H1 (cell line): ENCODE data around the gene RELL1. TPM values are rescaled to one million over a fixed set of nuclear protein-coding genes. Genes with fewer than 3 reads are reported as not detected.

Experiments
- CTCF ChIA-PET: fragments of 300-600 bp; sonication (Branson Sonifier 250); formaldehyde crosslinking; loops from one replicate; lab custom pipeline; 2021; ENCODE audit not compliant: partially characterized antibody; lab: Charles Lee
- POLR2A ChIA-PET: fragments of 300-600 bp; sonication (Branson Sonifier 250); formaldehyde crosslinking; loops from one replicate; lab custom pipeline; 2021; ENCODE audit warnings: inconsistent platforms; ENCODE audit not compliant: partially characterized antibody; lab: Charles Lee
- DNase-seq, 2 experiments: peaks; one replicate each; pipeline versions ENCODE4 v3.0.0 to v3.0.0-alpha.2; 2010 to 2022; ENCODE audit warnings: low spot score in 2 of 2, low read depth in 1 of 2, mixed read lengths in 1 of 2
- FAIRE-seq: peaks from 2 replicates; lab custom pipeline; 2011; peaks lifted over from hg19 to GRCh38; lab: Jason Lieb, UNC
- H2AFZ ChIP-seq: 2 replicates; pipeline ENCODE4 v1.8.1; 2012; ENCODE audit warnings: low read length, inconsistent platforms
- H2AK5ac ChIP-seq: 2 replicates; pipeline ENCODE4 v1.6.1; 2013; ENCODE audit warnings: low read depth, low read length
- H2BK120ac ChIP-seq: replicated peaks from 2 replicates; pipeline ENCODE3; 2013; ENCODE audit warnings: low read depth, low read length, inconsistent platforms
- H2BK12ac ChIP-seq: 2 replicates; pipeline ENCODE4 v1.6.1; 2013; ENCODE audit warnings: low read depth, low read length
- H2BK15ac ChIP-seq: 2 replicates; pipeline ENCODE4 v1.6.1; 2013; ENCODE audit warnings: low read length
- H2BK20ac ChIP-seq: 2 replicates; pipeline ENCODE4 v1.6.1; 2013; ENCODE audit warnings: low read length
- H2BK5ac ChIP-seq: 2 replicates; pipeline ENCODE4 v1.6.1; 2013; ENCODE audit warnings: low read depth, low read length
- H3K14ac ChIP-seq: 2 replicates; pipeline ENCODE4 v1.6.1; 2013; ENCODE audit warnings: inconsistent platforms; ENCODE audit not compliant: insufficient read length
- H3K18ac ChIP-seq: 2 replicates; pipeline ENCODE4 v1.6.1; 2013; ENCODE audit warnings: low read length; ENCODE audit errors: extremely low read depth
- H3K23ac ChIP-seq: 2 replicates; pipeline ENCODE4 v1.6.1; 2013; ENCODE audit warnings: inconsistent platforms; ENCODE audit not compliant: insufficient read length
- H3K23me2 ChIP-seq: 2 replicates; pipeline ENCODE4 v1.6.1; 2013; ENCODE audit warnings: low read depth, low read length
- H3K27ac ChIP-seq: 2 replicates; pipeline ENCODE4 v1.6.1; 2011; ENCODE audit warnings: low read depth, low read length, inconsistent platforms
- H3K27me3 ChIP-seq, 4 experiments: replicated peaks in 1 of 4; 1 replicate in 1 of 4; 2 replicates in 3 of 4; pipeline versions ENCODE4 v1.6.1 to v1.8.1; 2011 to 2013; ENCODE audit warnings: low read length in 3 of 4, mild to moderate bottlenecking in 3 of 4, inconsistent platforms in 2 of 4, mixed read lengths in 2 of 4, moderate library complexity in 1 of 4; ENCODE audit not compliant: control insufficient read depth in 3 of 4, insufficient read depth in 3 of 4; ENCODE audit errors: extremely low read depth in 1 of 4
- H3K36me3 ChIP-seq, 4 experiments: 2 replicates each; pipeline versions ENCODE4 v1.6.1 to v1.8.1; 2011 to 2013; ENCODE audit warnings: mild to moderate bottlenecking in 4 of 4, low read length in 3 of 4, moderate library complexity in 2 of 4, control low read depth in 1 of 4, inconsistent platforms in 1 of 4; ENCODE audit not compliant: insufficient read depth in 4 of 4, control insufficient read depth in 2 of 4
- H3K4ac ChIP-seq: replicated peaks from 2 replicates; pipeline ENCODE3; 2013; ENCODE audit warnings: low read length, low read depth, mixed read lengths, inconsistent platforms; ENCODE audit not compliant: insufficient read length
- H3K4me1 ChIP-seq, 4 experiments: replicated peaks in 1 of 4; 1 replicate in 1 of 4; 2 replicates in 3 of 4; pipeline versions ENCODE4 v1.6.1 to v1.8.1; 2011 to 2013; ENCODE audit warnings: low read length in 3 of 4, inconsistent platforms in 2 of 4, mixed read lengths in 1 of 4; ENCODE audit not compliant: insufficient read depth in 4 of 4, control insufficient read depth in 3 of 4
- H3K4me2 ChIP-seq, 2 experiments: 2 replicates each; pipeline versions ENCODE4 v1.6.1 to v1.8.1; 2011 to 2013; ENCODE audit warnings: low read depth in 2 of 2, low read length in 2 of 2, control low read depth in 1 of 2, inconsistent platforms in 1 of 2, mild to moderate bottlenecking in 1 of 2; ENCODE audit not compliant: insufficient read depth in 1 of 2
- H3K4me3 ChIP-seq, 4 experiments: fragments of 200-600, 300-600 bp in 1 of 4; sonication (generic), shearing (Covaris generic), sonication (Bioruptor Twin) in 1 of 4; 2 replicates each; pipeline versions ENCODE4 v1.5.1 to v1.8.1; 2011 to 2016; ENCODE audit warnings: low read length in 4 of 4, low read depth in 3 of 4, control low read depth in 2 of 4, inconsistent platforms in 2 of 4, mild to moderate bottlenecking in 2 of 4, mixed read lengths in 1 of 4, moderate library complexity in 1 of 4; ENCODE audit not compliant: insufficient read depth in 2 of 4; ENCODE audit errors: extremely low read depth in 1 of 4
- H3K56ac ChIP-seq: replicated peaks from 2 replicates; pipeline ENCODE3; 2013; ENCODE audit warnings: low read depth, mild to moderate bottlenecking, mixed read lengths, low read length, inconsistent platforms; ENCODE audit not compliant: insufficient read length
- H3K79me1 ChIP-seq: 2 replicates; pipeline ENCODE4 v1.6.1; 2013; ENCODE audit warnings: low read depth, low read length, control low read depth
- H3K79me2 ChIP-seq, 2 experiments: 2 replicates each; pipeline versions ENCODE4 v1.6.1 to v1.8.1; 2012 to 2013; ENCODE audit warnings: low read length in 2 of 2, mild to moderate bottlenecking in 2 of 2, inconsistent platforms in 1 of 2; ENCODE audit not compliant: insufficient read depth in 2 of 2, control insufficient read depth in 1 of 2
- H3K9ac ChIP-seq, 4 experiments: replicated peaks in 1 of 4; 1 replicate in 1 of 4; 2 replicates in 3 of 4; pipeline versions ENCODE4 v1.6.1 to v1.8.1; 2011 to 2013; ENCODE audit warnings: low read depth in 3 of 4, low read length in 3 of 4, control low read depth in 2 of 4, mild to moderate bottlenecking in 2 of 4, moderate library complexity in 2 of 4, inconsistent platforms in 1 of 4; ENCODE audit errors: extremely low read depth in 1 of 4
- H3K9me3 ChIP-seq, 2 experiments: 2 replicates each; pipeline versions ENCODE4 v1.6.1 to v1.8.1; 2012 to 2013; ENCODE audit warnings: mild to moderate bottlenecking in 2 of 2, moderate library complexity in 2 of 2, control low read depth in 1 of 2, inconsistent platforms in 1 of 2, low read depth in 1 of 2, low read length in 1 of 2, mixed read lengths in 1 of 2; ENCODE audit not compliant: insufficient read depth in 2 of 2
- H4K20me1 ChIP-seq, 2 experiments: replicated peaks in 1 of 2; 2 replicates each; pipeline versions ENCODE3 to v1.8.1; 2011 to 2013; ENCODE audit warnings: inconsistent platforms in 2 of 2, low read length in 2 of 2, mild to moderate bottlenecking in 1 of 2; ENCODE audit not compliant: insufficient read depth in 2 of 2, control insufficient read depth in 1 of 2
- H4K5ac ChIP-seq: 2 replicates; pipeline ENCODE4 v1.6.1; 2013; ENCODE audit warnings: low read length, low read depth, mixed read lengths, inconsistent platforms; ENCODE audit not compliant: insufficient read length
- H4K8ac ChIP-seq: 2 replicates; pipeline ENCODE4 v1.8.0; 2013; ENCODE audit warnings: mild to moderate bottlenecking, moderate library complexity, low read length, inconsistent platforms; ENCODE audit not compliant: insufficient read depth; ENCODE audit errors: extremely low read depth
- H4K91ac ChIP-seq: replicated peaks from 2 replicates; pipeline ENCODE3; 2013; ENCODE audit warnings: low read length, mixed read lengths, inconsistent platforms; ENCODE audit not compliant: insufficient read length
- BCL11A ChIP-seq, 2 experiments: IDR thresholded peaks; one replicate each; pipeline ENCODE4 v1.6.1; 2011; ENCODE audit warnings: low read depth in 2 of 2, low read length in 2 of 2, mild to moderate bottlenecking in 2 of 2
- CEBPB ChIP-seq: IDR thresholded peaks from 2 replicates; pipeline ENCODE4 v1.6.1; 2012; ENCODE audit warnings: low read depth, low read length
- KDM1A ChIP-seq: fragments of 200-600, 300-600 bp; sonication (generic); IDR thresholded peaks from 2 replicates; pipeline ENCODE4 v1.7.1; 2016; ENCODE audit warnings: mild to moderate bottlenecking, low read length, borderline replicate concordance
- SP4 ChIP-seq: IDR thresholded peaks from 2 replicates; pipeline ENCODE4 v1.6.1; 2012; ENCODE audit warnings: low read length, inconsistent platforms
- WGBS, 2 experiments: shearing (Covaris generic) in 1 of 2; methylation state at CpG; one replicate each; pipeline versions ENCODE4 v1.1.6 to v1.1.7; 2013 to 2015; ENCODE audit warnings: low lambda C conversion rate in 2 of 2, mixed read lengths in 2 of 2, inconsistent platforms in 1 of 2, low coverage in 1 of 2, missing lambda C conversion rate in 1 of 2; ENCODE audit not compliant: insufficient replicate concordance in 2 of 2, insufficient coverage in 1 of 2, insufficient read length in 1 of 2; ENCODE audit errors: extremely low coverage in 1 of 2, missing lambda C conversion rate in 1 of 2; 5-methylcytosine and 5-hydroxymethylcytosine counted together
- polyA plus RNA-seq, 7 experiments: library from polyadenylated mRNA; depleted of rRNA in 3 of 7; stranded (reverse) in 5 of 7; unstranded in 2 of 7; fragments of >200 nt in 5 of 7; fragments of 200-250 nt in 2 of 7; gene quantifications; 1 replicate in 5 of 7; 2 replicates in 1 of 7; 4 replicates in 1 of 7; pipeline versions ENCODE4 v1.2.1 to v1.2.3, GENCODE V29; 2011 to 2013; ENCODE audit warnings: missing spikeins in 2 of 7, mixed read lengths in 2 of 7
- total RNA-seq: library from RNA; stranded (reverse); fragmentation: NEBNext Ultra II Directional; extraction: Animal tissue kit (Norgen Biotek cat#: 25700); gene quantifications from 2 replicates; pipeline ENCODE4 v1.2.1, GENCODE V29; 2021

The RELL1 gene
- total and polyA plus RNA-seq, 2 of the 8 experiments (the other 6 are each of a cell fraction or from before 2014, with no cell fraction given): 2.1 to 14.1 TPM

DNA sequence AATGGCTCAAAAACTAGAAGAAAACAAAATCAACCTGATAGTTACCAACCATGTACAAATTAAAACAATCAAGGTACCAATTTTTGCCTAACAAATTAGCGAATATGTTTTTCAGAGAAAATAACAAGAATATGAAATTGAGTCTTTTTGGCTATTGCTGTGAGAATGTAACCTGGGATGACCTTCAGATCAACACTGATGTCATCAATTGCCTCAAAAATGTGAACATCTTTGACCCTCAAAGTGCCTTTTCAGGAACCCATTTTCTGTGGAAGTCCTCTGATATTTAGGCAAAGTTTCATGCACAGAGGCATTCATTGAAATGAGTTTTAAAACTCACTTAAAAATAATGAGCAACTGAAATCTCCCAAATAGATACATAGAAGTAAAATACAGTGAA, 6.1 kb downstream of the RELL1 start:
- Histone ChIP-seq H2BK120ac (no peak overlapping the region), H2BK5ac (no peak overlapping the region), H3K27me3 (peaks cover 0 to 3% (median 2%) of the 10 kb centered on the region in 4 experiments; a peak in 4 of 7 replicates), H3K56ac (no peak overlapping the region), H3K18ac (no peak overlapping the region), H3K27ac (no peak overlapping the region), H2AFZ (no peak overlapping the region), H2BK15ac (no peak overlapping the region), H3K23me2 (no peaks in the 10 kb centered on the region), H3K4me2 (no peak overlapping the region), H3K14ac (no peak overlapping the region), H3K36me3 (no peaks in the 10 kb centered on the region)
- CTCF ChIA-PET: interaction anchor here (1.3 kb wide), 1 partner anchor 77 kb away, joined by 8 read pairs; no protein-coding TSS in a partner anchor
- FAIRE-seq: no peak
- TF ChIP-seq CEBPB (no peak), KDM1A (no peak), SP4 (no peak), BCL11A (IDR thresholded peaks at IDR 0.05; ENCODE audit: low read depth in 2 of 2, low read length in 2 of 2) (no peak)
- TF ChIP-seq, all 59 proteins: peak for 0
- Histone ChIP-seq H4K91ac (no peak overlapping the region), H2AK5ac (no peak overlapping the region), H3K79me1 (no peaks in the 10 kb centered on the region), H2BK12ac (no peak overlapping the region), H3K4me1 (peaks cover 1 to 2% (median 2%) of the 10 kb centered on the region in 4 experiments; a peak in 6 of 7 replicates), H4K8ac (no peak overlapping the region), H3K4me3 (no peak overlapping the region), H3K9me3 (no peaks in the 10 kb centered on the region), H2BK20ac (no peak overlapping the region), H3K9ac (no peak overlapping the region), H4K20me1 (peaks cover 0 to 2% of the 10 kb centered on the region in 2 experiments), H4K5ac (no peak overlapping the region), H3K23ac (no peak overlapping the region), H3K79me2 (peaks cover 0 to 2% of the 10 kb centered on the region in 2 experiments; a peak in 2 of 4 replicates), H3K4ac (no peak overlapping the region)
- WGBS, 2 experiments: 94% methylated on average over 1 of the region's 1 CpG; no CpG with 5 or more reads in 1 of the 2 experiments
- POLR2A ChIA-PET: no interaction called here
- DNase-seq: no peak
